GM21619 (cell line): ENCODE results near the gene PEF1.

Experiments
- ATAC-seq: cut with Tn5 transposase; IDR thresholded peaks from one replicate; pipeline ENCODE4 v1.9.1; 2021; ENCODE audit not compliant: unreplicated experiment

The PEF1 gene

GRCh38 chr1:31633117-31633516 lies 11.6 kb downstream of the PEF1 start:
- ATAC-seq, result no peak

- ATAC-seq, result no peak
These were observed 12.0 kb downstream of the PEF1 start for GRCh38 chr1:31632649-31633048.

GRCh38 chr1:31628931-31629556 lies 15.6 kb downstream of the PEF1 start:
- no peak for ATAC-seq

GRCh38 chr1:31627930-31628559 lies 16.6 kb downstream of the PEF1 start:
- no peak for ATAC-seq

- ATAC-seq, result no peak
These were observed 17.3 kb downstream of the PEF1 start for GRCh38 chr1:31627301-31627929.

GRCh38 chr1:31626223-31627207 lies 18.2 kb downstream of the PEF1 start:
- no peak for ATAC-seq

GRCh38 chr1:31625561-31626222 lies 19.0 kb downstream of the PEF1 start:
- ATAC-seq, result no peak

- ATAC-seq, result no peak
These were observed 19.8 kb downstream of the PEF1 start for GRCh38 chr1:31624731-31625514.

- no peak for ATAC-seq
These were observed 20.4 kb downstream of the PEF1 start for GRCh38 chr1:31624309-31624708.

- ATAC-seq, result no peak
These were observed 21.3 kb downstream of the PEF1 start for GRCh38 chr1:31623365-31623764.

- no peak for ATAC-seq
These were observed 22.6 kb downstream of the PEF1 start for GRCh38 chr1:31621847-31622730.

- no peak for ATAC-seq
These were observed 23.2 kb downstream of the PEF1 start for GRCh38 chr1:31621498-31621820.

- ATAC-seq, result no peak
These were observed 23.8 kb downstream of the PEF1 start for GRCh38 chr1:31620631-31621497.

- ATAC-seq, result no peak
These were observed 25.5 kb downstream of the PEF1 start for GRCh38 chr1:31618916-31619846.

GRCh38 chr1:31617916-31618746 lies 26.5 kb downstream of the PEF1 start:
- ATAC-seq, result no peak

GRCh38 chr1:31617218-31617915 lies 27.3 kb downstream of the PEF1 start, which contains the start of gene HCRTR1:
HCRTR1 (plus strand) TSS chr1:31617689; CDS start chr1:31619193, 1,504 bp downstream.
- no peak for ATAC-seq
